Lung (tissue), 12 donors: ENCODE data around the gene MAST4. TPM values are rescaled to one million over a fixed set of nuclear protein-coding genes. Genes with fewer than 3 reads are reported as not detected.
A peak's percentile ranks its signal among the peaks of the same experiment; 100 is the strongest.

Source experiments
- ATAC-seq: fragments of 200-7000 bp; cut with Tn5 transposase; one replicate; pipeline ENCODE4 v1.9.1; 2020; ENCODE audit warnings: moderate number of reproducible peaks; ENCODE audit not compliant: insufficient read depth, low FRiP score
- DNase-seq, 3 donors: peaks; one replicate each; pipeline ENCODE4 v3.0.0-alpha.2; 2013 to 2017
- H3K27ac ChIP-seq, 2 donors: one replicate each; pipeline ENCODE4 v1.5.1; 2013; ENCODE audit warnings: mild to moderate bottlenecking in 2 of 2, moderate library complexity in 2 of 2, control low read depth in 1 of 2, inconsistent platforms in 1 of 2, low read depth in 1 of 2, low read length in 1 of 2
- H3K27me3 ChIP-seq, 3 donors: one replicate each; pipeline ENCODE4 v1.5.1; 2013; ENCODE audit warnings: low read length in 2 of 3; ENCODE audit not compliant: control insufficient read depth in 3 of 3, insufficient read depth in 3 of 3
- H3K36me3 ChIP-seq, 4 donors: one replicate each; pipeline ENCODE4 v1.5.1; 2013; ENCODE audit warnings: low read length in 4 of 4, mild to moderate bottlenecking in 1 of 4, moderate library complexity in 1 of 4; ENCODE audit not compliant: control insufficient read depth in 4 of 4, insufficient read depth in 4 of 4
- H3K4me1 ChIP-seq, 5 donors: one replicate each; pipeline ENCODE4 v1.5.1; 2013; ENCODE audit warnings: low read length in 5 of 5, mild to moderate bottlenecking in 2 of 5, moderate library complexity in 1 of 5; ENCODE audit not compliant: control insufficient read depth in 5 of 5, insufficient read depth in 5 of 5
- H3K4me3 ChIP-seq: one replicate; pipeline ENCODE4 v1.5.1; 2013; ENCODE audit warnings: mild to moderate bottlenecking, control low read depth, moderate library complexity
- H3K9ac ChIP-seq, 2 donors: one replicate each; pipeline ENCODE4 v1.5.1; 2013; ENCODE audit warnings: low read length in 2 of 2, control low read depth in 1 of 2; ENCODE audit not compliant: insufficient read depth in 1 of 2
- H3K9me3 ChIP-seq, 4 donors: one replicate each; pipeline ENCODE4 v1.5.1; 2013; ENCODE audit warnings: low read length in 3 of 4, mild to moderate bottlenecking in 1 of 4, moderate library complexity in 1 of 4; ENCODE audit not compliant: control insufficient read depth in 4 of 4, insufficient read depth in 3 of 4
- CTCF ChIP-seq: IDR thresholded peaks from 2 replicates; pipeline ENCODE4 v1.5.1; 2012; ENCODE audit warnings: mild to moderate bottlenecking; ENCODE audit errors: control extremely low read depth, extremely low read depth
- WGBS, 2 donors: extraction: QIAGEN DNeasy Blood & Tissue Kit; methylation state at CpG; one replicate each; pipeline ENCODE4 v1.1.7; 2013; 5-methylcytosine and 5-hydroxymethylcytosine counted together
- polyA plus RNA-seq, 2 donors: library from polyadenylated mRNA; stranded (reverse); fragments of 200-250 nt; gene quantifications; one replicate each; pipeline ENCODE4 v1.2.1, GENCODE V29; 2013
- total RNA-seq, 2 donors: library from RNA; depleted of rRNA in 1 of 2; stranded (reverse); fragments of >200 nt in 1 of 2; gene quantifications; one replicate each; pipeline ENCODE4 v1.2.1, GENCODE V29; 2014 to 2021
- donor health status: control.
- donor health status: control.
- donor health status: Bipolar disorder and iron deficiency.
- donor health status: healthy.
- donor health status: DM: yes; HTN: yes; CAD: no.

Gene MAST4
- total and polyA plus RNA-seq, 4 donors, result 13.9 to 153 (median 46.2) TPM

GRCh38 chr5:66666778-66667177, 70.6 kb downstream of the MAST4 start:
- DNase-seq (peak; percentile 42 to 59 (median 51)), ATAC-seq (no peak)
- Histone ChIP-seq H3K4me3 (no peak overlapping the region), H3K27ac (no peak overlapping the region), H3K9ac (no peak overlapping the region), H3K9me3 (no peaks in the 10 kb centered on the region), H3K36me3 (no peaks in the 10 kb centered on the region), H3K27me3 (no peaks in the 10 kb centered on the region), H3K4me1 (peaks cover 0 to 28% (median 8%) of the 10 kb centered on the region in 5 donors)
- TF ChIP-seq CTCF, result no peak
- 47 to 68% methylated on average over 3 of the region's 3 CpGs for WGBS, 2 donors

GRCh38 chr5:66669086-66669861, 73.1 kb downstream of the MAST4 start:
- WGBS, 2 donors, result 69 to 94% methylated on average over 5 of the region's 5 CpGs
- H3K9ac ChIP-seq, result no peak overlapping the region
- ATAC-seq (peak; percentile 70), DNase-seq (peak in 2 of 3 donors; percentile 36 to 62)
- no peaks in the 10 kb centered on the region for H3K9me3 ChIP-seq
- no peaks in the 10 kb centered on the region for H3K27me3 ChIP-seq
- peaks cover 0 to 34% (median 8%) of the 10 kb centered on the region in 5 donors for H3K4me1 ChIP-seq
- H3K4me3 ChIP-seq, result no peak overlapping the region
- no peaks in the 10 kb centered on the region for H3K36me3 ChIP-seq
- TF ChIP-seq CTCF, result no peak
- peak overlapping the region; percentile 9 to 66 for H3K27ac ChIP-seq

GRCh38 chr5:66669862-66670195, 73.6 kb downstream of the MAST4 start:
- WGBS, 2 donors, result 62 to 79% methylated on average over 3 of the region's 3 CpGs
- Histone ChIP-seq H3K9ac (no peak overlapping the region), H3K4me1 (peaks cover 0 to 37% (median 8%) of the 10 kb centered on the region in 5 donors), H3K9me3 (no peaks in the 10 kb centered on the region), H3K36me3 (no peaks in the 10 kb centered on the region), H3K27ac (peak overlapping the region; percentile 14 to 66), H3K27me3 (no peaks in the 10 kb centered on the region), H3K4me3 (no peak overlapping the region)
- no peak for TF ChIP-seq CTCF
- DNase-seq, result no peak
- no peak for ATAC-seq
